ENCODE results near the gene MRPS14.

DNA sequence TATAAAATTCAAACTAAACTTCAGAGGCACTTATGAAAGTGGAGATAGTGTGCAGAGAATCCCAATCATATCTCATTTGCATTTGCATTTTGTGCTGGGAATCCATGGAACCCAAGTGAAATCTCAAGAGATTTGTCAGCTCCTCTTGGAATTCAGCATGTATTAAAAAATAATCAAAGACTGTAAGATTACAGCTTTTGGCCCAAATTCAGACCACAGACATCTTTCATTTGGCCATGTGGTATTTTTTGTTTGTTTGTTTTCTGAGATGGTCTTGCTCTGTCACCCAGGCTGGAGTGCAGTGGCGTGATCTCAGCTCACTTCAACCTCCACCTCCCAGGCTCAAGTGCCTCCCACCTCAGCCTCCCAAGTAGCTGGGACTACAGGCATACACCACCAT lies 27.3 kb downstream of the MRPS14 start:
- TF ChIP-seq, protein P1, sequence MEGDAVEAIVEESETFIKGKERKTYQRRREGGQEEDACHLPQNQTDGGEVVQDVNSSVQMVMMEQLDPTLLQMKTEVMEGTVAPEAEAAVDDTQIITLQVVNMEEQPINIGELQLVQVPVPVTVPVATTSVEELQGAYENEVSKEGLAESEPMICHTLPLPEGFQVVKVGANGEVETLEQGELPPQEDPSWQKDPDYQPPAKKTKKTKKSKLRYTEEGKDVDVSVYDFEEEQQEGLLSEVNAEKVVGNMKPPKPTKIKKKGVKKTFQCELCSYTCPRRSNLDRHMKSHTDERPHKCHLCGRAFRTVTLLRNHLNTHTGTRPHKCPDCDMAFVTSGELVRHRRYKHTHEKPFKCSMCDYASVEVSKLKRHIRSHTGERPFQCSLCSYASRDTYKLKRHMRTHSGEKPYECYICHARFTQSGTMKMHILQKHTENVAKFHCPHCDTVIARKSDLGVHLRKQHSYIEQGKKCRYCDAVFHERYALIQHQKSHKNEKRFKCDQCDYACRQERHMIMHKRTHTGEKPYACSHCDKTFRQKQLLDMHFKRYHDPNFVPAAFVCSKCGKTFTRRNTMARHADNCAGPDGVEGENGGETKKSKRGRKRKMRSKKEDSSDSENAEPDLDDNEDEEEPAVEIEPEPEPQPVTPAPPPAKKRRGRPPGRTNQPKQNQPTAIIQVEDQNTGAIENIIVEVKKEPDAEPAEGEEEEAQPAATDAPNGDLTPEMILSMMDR (IDR thresholded peaks at IDR 0.05), result no peak
- no peak for TF ChIP-seq POLR2AphosphoS5 (IDR thresholded peaks at IDR 0.05; ENCODE audit: low read depth, low read length)
- TF ChIP-seq, protein P2, sequence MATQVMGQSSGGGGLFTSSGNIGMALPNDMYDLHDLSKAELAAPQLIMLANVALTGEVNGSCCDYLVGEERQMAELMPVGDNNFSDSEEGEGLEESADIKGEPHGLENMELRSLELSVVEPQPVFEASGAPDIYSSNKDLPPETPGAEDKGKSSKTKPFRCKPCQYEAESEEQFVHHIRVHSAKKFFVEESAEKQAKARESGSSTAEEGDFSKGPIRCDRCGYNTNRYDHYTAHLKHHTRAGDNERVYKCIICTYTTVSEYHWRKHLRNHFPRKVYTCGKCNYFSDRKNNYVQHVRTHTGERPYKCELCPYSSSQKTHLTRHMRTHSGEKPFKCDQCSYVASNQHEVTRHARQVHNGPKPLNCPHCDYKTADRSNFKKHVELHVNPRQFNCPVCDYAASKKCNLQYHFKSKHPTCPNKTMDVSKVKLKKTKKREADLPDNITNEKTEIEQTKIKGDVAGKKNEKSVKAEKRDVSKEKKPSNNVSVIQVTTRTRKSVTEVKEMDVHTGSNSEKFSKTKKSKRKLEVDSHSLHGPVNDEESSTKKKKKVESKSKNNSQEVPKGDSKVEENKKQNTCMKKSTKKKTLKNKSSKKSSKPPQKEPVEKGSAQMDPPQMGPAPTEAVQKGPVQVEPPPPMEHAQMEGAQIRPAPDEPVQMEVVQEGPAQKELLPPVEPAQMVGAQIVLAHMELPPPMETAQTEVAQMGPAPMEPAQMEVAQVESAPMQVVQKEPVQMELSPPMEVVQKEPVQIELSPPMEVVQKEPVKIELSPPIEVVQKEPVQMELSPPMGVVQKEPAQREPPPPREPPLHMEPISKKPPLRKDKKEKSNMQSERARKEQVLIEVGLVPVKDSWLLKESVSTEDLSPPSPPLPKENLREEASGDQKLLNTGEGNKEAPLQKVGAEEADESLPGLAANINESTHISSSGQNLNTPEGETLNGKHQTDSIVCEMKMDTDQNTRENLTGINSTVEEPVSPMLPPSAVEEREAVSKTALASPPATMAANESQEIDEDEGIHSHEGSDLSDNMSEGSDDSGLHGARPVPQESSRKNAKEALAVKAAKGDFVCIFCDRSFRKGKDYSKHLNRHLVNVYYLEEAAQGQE (IDR thresholded peaks at IDR 0.05; ENCODE audit: insufficient read depth in 1 of 2, low read depth in 2 of 2, low read length in 1 of 2), result no peak

Measured in Panc1 (cell line).